ENCODE results near the gene CRIP2. TPM values are rescaled to one million over a fixed set of nuclear protein-coding genes. Genes with fewer than 3 reads are reported as not detected.
A peak's percentile ranks its signal among the peaks of the same experiment; 100 is the strongest.

Gene CRIP2
- total RNA-seq, 1 donor from 2014 or later = 78.5 TPM

DNA sequence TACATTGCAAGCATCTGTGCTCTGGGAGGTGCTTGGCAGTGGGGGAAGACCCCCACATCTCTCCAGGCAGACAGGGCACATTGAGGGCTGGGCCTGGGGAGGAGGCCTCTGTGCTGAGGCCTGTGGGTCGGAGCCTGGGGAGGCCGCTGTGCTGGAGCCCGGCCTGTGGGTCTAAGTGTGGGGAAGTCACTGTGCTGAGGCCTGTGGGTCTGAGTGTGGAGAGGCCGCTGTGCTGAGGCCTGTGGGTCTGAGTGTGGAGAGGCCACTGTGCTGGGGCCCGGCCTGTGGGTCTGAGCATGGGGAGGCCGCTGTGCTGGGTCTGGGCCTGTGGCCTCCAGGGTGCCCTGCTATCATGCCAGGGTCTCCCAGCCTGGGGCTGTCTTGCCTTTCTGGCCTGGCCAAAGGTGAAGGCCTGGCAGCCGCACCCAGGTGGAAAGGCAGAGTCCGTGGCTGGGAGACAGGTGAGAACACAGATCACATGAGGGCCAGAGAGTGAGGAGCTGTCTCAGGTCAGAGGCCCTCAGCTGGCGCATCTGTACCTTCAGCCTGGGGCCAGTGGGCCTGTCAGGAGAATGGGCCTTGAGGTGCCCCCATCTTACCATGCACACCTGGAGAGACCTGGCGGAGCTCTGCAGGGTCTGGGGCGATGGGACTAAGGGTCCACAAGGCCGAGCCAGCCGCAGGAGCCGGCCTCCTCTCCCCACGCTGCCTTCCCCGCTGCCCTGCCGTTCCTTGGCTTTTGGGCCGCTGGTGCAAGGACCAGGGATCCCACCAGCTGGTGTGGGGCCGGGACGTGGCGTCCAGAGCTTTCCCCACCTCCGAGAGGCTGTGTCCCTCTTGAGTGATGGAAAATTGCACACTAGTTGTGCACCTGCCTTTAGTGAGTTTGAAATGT lies 18.6 kb upstream of the CRIP2 start:
- TF ChIP-seq, protein P1, sequence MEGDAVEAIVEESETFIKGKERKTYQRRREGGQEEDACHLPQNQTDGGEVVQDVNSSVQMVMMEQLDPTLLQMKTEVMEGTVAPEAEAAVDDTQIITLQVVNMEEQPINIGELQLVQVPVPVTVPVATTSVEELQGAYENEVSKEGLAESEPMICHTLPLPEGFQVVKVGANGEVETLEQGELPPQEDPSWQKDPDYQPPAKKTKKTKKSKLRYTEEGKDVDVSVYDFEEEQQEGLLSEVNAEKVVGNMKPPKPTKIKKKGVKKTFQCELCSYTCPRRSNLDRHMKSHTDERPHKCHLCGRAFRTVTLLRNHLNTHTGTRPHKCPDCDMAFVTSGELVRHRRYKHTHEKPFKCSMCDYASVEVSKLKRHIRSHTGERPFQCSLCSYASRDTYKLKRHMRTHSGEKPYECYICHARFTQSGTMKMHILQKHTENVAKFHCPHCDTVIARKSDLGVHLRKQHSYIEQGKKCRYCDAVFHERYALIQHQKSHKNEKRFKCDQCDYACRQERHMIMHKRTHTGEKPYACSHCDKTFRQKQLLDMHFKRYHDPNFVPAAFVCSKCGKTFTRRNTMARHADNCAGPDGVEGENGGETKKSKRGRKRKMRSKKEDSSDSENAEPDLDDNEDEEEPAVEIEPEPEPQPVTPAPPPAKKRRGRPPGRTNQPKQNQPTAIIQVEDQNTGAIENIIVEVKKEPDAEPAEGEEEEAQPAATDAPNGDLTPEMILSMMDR (IDR thresholded peaks at IDR 0.05; ENCODE audit: partially characterized antibody, unreplicated experiment) = no peak
- Mint-ChIP-seq H3K4me1 (ENCODE audit: low read depth, unreplicated experiment) (no peaks in the 10 kb centered on the region), H3K27me3 (ENCODE audit: unreplicated experiment) (peaks cover 6% of the 10 kb centered on the region), H3K9me3 (ENCODE audit: unreplicated experiment) (peaks cover 9% of the 10 kb centered on the region), H3K27ac (ENCODE audit: unreplicated experiment) (no peak overlapping the region), H3K36me3 (ENCODE audit: unreplicated experiment) (no peaks in the 10 kb centered on the region), H3K4me3 (ENCODE audit: unreplicated experiment) (no peak overlapping the region)
- DNase-seq = peak; percentile 8

DNA sequence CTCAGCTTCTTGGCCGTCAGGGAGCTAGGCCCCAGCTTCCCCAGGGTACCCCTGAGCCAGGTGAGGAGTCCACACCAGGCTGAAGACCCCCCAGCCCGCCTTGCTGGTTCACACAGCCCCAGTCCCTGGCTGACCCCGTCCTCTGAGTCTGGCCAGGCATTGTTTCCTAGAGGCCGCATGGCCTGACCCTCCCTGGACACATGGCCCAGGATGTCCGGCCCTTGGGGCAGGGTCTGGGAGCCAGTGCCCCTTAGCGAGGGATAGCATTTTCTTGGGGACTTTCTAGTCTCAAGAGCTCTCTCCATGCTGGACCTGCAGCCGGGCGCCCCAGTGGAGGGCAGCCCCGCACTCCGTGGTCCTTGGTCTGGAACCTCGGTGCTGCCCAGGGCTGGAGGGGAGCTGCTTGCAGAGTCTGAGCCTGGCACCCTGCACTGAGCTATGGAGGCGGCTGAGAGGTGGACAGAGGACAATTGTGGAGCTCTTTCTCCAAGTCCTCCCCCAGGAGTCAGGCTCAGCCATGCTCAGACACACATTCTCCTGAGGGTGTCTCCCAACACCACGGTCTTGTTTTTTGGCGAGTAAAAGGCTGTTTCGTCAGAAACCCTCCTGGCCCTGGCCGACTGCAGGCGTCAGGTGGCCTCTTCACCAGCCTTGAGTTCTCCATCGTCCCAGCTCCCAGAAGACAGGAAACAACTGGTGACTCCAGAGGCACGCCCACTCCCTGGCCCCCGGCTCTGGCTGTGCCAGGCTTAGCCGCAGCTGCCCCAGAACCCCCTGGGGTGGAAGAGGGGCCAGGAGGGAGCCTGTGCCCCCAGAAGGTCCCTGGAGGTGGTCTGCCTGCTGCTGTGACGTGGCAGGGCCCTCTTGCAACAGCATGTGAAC lies 17.6 kb upstream of the CRIP2 start:
- Mint-ChIP-seq H3K4me3 (ENCODE audit: unreplicated experiment) (no peak overlapping the region), H3K36me3 (ENCODE audit: unreplicated experiment) (no peaks in the 10 kb centered on the region), H3K27me3 (ENCODE audit: unreplicated experiment) (peaks cover 6% of the 10 kb centered on the region), H3K9me3 (ENCODE audit: unreplicated experiment) (peaks cover 11% of the 10 kb centered on the region), H3K4me1 (ENCODE audit: low read depth, unreplicated experiment) (no peaks in the 10 kb centered on the region), H3K27ac (ENCODE audit: unreplicated experiment) (no peak overlapping the region)
- peak; percentile 15 for DNase-seq
- TF ChIP-seq, protein P1 (IDR thresholded peaks at IDR 0.05; ENCODE audit: partially characterized antibody, unreplicated experiment) = no peak

DNA sequence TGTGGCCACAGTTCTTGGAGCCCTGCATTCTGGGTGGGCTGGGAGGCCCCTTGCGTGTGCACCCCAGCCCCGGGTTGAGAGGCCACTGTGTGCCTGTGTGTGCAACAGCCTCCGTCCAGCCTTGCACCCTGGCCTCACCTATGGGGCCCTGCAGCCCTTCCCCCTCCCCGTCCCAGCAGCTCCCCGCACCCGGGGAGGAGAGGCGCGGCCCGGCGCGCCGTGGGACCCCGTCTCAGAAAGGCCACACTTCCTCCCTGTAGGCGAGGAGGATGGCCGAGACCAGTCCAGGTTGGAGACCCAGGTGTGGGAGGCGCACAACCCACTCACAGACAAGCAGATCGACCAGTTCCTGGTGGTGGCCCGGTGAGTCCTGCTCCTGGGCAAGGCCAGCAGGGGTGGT lies 16.6 kb upstream of the CRIP2 start:
- Mint-ChIP-seq H3K36me3 (ENCODE audit: unreplicated experiment) (no peaks in the 10 kb centered on the region), H3K9me3 (ENCODE audit: unreplicated experiment) (peaks cover 9% of the 10 kb centered on the region), H3K27ac (ENCODE audit: unreplicated experiment) (no peak overlapping the region), H3K27me3 (ENCODE audit: unreplicated experiment) (peaks cover 6% of the 10 kb centered on the region), H3K4me1 (ENCODE audit: low read depth, unreplicated experiment) (no peaks in the 10 kb centered on the region), H3K4me3 (ENCODE audit: unreplicated experiment) (no peak overlapping the region)
- DNase-seq = no peak
- TF ChIP-seq, protein P1 (IDR thresholded peaks at IDR 0.05; ENCODE audit: partially characterized antibody, unreplicated experiment) = no peak

DNA sequence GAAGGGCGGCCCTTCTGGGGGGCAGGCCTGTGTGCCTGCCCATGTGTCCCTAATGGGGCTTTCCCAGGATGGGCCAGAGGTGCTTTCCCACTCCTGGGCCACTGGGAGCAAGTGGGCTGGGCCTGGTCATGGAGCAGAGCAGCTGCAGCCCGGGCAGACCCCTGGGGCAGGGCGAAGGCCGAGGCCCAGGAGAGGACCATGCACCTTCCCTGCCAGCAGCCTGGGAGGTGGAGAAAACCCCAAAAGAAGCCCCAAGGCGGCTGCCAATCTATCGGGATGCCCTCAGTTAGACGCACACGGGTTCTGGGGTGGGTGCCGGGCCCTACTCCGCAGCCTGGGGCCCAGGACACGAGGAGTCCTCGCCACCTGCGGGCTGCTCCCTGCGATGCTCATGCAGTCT lies 16.1 kb upstream of the CRIP2 start:
- Mint-ChIP-seq H3K36me3 (ENCODE audit: unreplicated experiment) (no peaks in the 10 kb centered on the region), H3K4me1 (ENCODE audit: low read depth, unreplicated experiment) (no peaks in the 10 kb centered on the region), H3K27ac (ENCODE audit: unreplicated experiment) (no peak overlapping the region), H3K27me3 (ENCODE audit: unreplicated experiment) (peaks cover 4% of the 10 kb centered on the region), H3K9me3 (ENCODE audit: unreplicated experiment) (peaks cover 9% of the 10 kb centered on the region), H3K4me3 (ENCODE audit: unreplicated experiment) (no peak overlapping the region)
- TF ChIP-seq, protein P1 (IDR thresholded peaks at IDR 0.05; ENCODE audit: partially characterized antibody, unreplicated experiment) = no peak
- DNase-seq = no peak
